OCI-LY3 (cell line): Measurements from ENCODE around the gene KLHL12.
A peak's percentile ranks its signal among the peaks of the same experiment; 100 is the strongest.

Source experiments
- H2AFZ ChIP-seq: fragments of 200-600, 300-600 bp; shearing (Covaris generic); 2 replicates; pipeline ENCODE4 v1.6.0; 2014; ENCODE audit warnings: antibody characterized with exemption, low read depth, low read length
- H3K27ac ChIP-seq: fragments of 200-600, 300-600 bp; sonication (generic); 2 replicates; pipeline ENCODE4 v1.5.1; 2014; ENCODE audit warnings: mild to moderate bottlenecking, low read length, moderate library complexity, mixed read lengths
- H3K27me3 ChIP-seq: fragments of 200-600, 300-600 bp; sonication (generic); 2 replicates; pipeline ENCODE4 v1.6.1; 2014; ENCODE audit warnings: low read depth, low read length, mixed read lengths
- H3K36me3 ChIP-seq: fragments of 200-600, 300-600 bp; sonication (generic); replicated peaks from 2 replicates; pipeline ENCODE3; 2014; ENCODE audit warnings: low read depth, low read length, mixed read lengths
- H3K4me1 ChIP-seq: fragments of 300-600, 200-600 bp; sonication (generic); 2 replicates; pipeline ENCODE4 v1.6.1; 2014; ENCODE audit warnings: low read length, mixed read lengths
- H3K4me2 ChIP-seq: fragments of 200-600, 300-600 bp; sonication (generic); 2 replicates; pipeline ENCODE4 v1.6.1; 2014; ENCODE audit warnings: low read length, mixed read lengths
- H3K4me3 ChIP-seq: fragments of 300-600, 200-600 bp; sonication (generic); 2 replicates; pipeline ENCODE4 v1.5.1; 2014; ENCODE audit warnings: antibody characterized with exemption, mild to moderate bottlenecking, low read length, moderate library complexity
- H3K79me2 ChIP-seq: fragments of 300-600, 200-600 bp; shearing (Covaris generic); 2 replicates; pipeline ENCODE4 v1.6.1; 2014; ENCODE audit warnings: mild to moderate bottlenecking, low read length, mixed read lengths
- H3K9ac ChIP-seq: fragments of 300-600, 200-600 bp; shearing (Covaris generic); 2 replicates; pipeline ENCODE4 v1.6.0; 2014; ENCODE audit warnings: mild to moderate bottlenecking, low read length, moderate library complexity
- H3K9me3 ChIP-seq: fragments of 200-600, 300-600 bp; shearing (Covaris generic); 2 replicates; pipeline ENCODE4 v1.6.1; 2014; ENCODE audit warnings: low read length, mixed read lengths; ENCODE audit not compliant: insufficient read depth
- H4K20me1 ChIP-seq: fragments of 200-600, 300-600 bp; sonication (generic); 2 replicates; pipeline ENCODE4 v1.6.1; 2016; ENCODE audit warnings: low read length, mixed read lengths; ENCODE audit not compliant: insufficient read depth
- EZH2phosphoT487 ChIP-seq: fragments of 200-600 bp; shearing (Covaris generic); IDR thresholded peaks from 2 replicates; pipeline ENCODE4 v1.6.1; 2018; ENCODE audit warnings: antibody characterized with exemption, mixed run types, low read depth
- TF ChIP-seq, protein P1 (sequence below): fragments of 200-600, 300-600 bp; sonication (generic); IDR thresholded peaks from 2 replicates; pipeline ENCODE4 v1.5.1; 2014; ENCODE audit warnings: antibody characterized with exemption, low read length, low read depth

KLHL12 gene

DNA sequence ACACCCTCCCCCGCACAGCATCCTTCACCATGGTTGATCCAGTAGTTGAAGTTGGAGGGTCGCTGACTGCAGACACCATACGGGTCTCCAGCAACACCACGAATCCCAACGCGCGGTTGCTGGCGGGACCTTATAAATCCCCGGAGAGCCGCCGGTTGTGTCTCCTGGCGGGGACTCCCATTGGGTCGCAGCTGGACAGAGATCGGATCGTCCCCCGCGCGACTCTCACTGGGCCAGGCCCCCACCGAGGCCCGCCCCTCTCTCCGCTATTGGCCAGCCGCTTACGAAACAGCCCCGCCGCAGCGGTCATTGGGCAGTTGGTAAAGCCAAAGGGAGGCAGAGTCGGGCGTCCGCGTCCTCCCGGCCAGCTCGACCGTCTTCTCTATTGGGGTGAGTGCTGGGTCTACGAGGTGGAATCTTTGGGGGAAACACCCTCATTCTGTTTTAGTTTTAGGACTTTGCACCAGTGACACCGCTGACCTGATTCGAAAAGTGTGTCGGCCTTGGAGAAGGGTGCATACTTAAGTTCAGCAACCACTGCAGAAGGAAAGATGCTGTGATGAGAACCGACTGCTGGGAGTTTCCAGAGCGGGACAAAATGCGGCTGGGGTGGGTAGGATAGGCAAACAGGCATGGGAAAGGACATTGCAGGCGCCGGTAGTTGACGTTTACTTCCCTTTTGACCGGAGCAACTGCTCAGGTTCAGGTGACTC is 65.5 kb downstream of the KLHL12 start:
- Histone ChIP-seq H3K79me2 (no peaks in the 10 kb centered on the region), H2AFZ (peak overlapping the region; percentile 92), H3K36me3 (no peaks in the 10 kb centered on the region), H3K4me3 (peak overlapping the region; percentile 89), H3K27me3 (peaks cover 40% of the 10 kb centered on the region), H3K4me1 (peaks cover 5% of the 10 kb centered on the region; the same call in 1 of the 2 replicates), H3K27ac (no peak overlapping the region), H3K9ac (peak overlapping the region; percentile 19; the same call in 1 of the 2 replicates), H4K20me1 (no peaks in the 10 kb centered on the region), H3K9me3 (no peaks in the 10 kb centered on the region), H3K4me2 (peak overlapping the region; percentile 90)
- TF ChIP-seq, protein P1, sequence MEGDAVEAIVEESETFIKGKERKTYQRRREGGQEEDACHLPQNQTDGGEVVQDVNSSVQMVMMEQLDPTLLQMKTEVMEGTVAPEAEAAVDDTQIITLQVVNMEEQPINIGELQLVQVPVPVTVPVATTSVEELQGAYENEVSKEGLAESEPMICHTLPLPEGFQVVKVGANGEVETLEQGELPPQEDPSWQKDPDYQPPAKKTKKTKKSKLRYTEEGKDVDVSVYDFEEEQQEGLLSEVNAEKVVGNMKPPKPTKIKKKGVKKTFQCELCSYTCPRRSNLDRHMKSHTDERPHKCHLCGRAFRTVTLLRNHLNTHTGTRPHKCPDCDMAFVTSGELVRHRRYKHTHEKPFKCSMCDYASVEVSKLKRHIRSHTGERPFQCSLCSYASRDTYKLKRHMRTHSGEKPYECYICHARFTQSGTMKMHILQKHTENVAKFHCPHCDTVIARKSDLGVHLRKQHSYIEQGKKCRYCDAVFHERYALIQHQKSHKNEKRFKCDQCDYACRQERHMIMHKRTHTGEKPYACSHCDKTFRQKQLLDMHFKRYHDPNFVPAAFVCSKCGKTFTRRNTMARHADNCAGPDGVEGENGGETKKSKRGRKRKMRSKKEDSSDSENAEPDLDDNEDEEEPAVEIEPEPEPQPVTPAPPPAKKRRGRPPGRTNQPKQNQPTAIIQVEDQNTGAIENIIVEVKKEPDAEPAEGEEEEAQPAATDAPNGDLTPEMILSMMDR, result no peak

DNA sequence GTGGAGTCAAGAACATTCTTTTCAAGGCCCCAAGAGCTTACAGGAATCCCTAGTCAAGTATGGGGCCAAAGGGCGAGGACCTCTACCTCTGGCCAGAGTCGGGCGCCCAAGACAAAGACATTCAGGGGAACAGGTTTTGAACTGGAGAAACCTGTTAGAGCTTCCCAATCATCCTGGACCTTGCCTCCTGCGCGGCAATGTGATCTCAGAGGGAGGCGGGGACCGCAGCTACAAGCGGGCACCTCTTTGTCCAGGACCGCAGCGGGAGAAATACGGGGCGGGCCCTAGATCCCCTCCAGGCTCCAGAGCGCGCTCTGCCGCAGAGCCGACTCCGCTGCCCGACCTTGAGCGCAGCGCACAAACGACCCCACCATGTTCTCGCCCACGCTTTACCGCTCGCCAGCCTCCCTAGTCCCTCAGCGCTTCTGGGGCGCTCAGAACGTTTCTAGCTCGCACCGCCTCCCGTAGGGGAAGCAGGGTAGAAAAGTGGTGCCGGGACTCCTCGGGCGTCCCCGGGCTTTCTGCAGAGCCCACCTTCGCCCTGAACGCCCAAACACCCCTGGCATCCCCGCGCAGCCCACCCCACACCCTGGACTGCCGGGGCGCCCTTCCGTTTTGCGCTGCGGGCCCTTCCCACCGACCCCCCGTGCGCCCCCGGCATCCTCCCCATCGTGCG is 66.2 kb downstream of the KLHL12 start:
- H4K20me1 ChIP-seq, result no peaks in the 10 kb centered on the region
- peak overlapping the region; percentile 92; the same call in 1 of the 2 replicates for H2AFZ ChIP-seq
- H3K9ac ChIP-seq, result peak overlapping the region; percentile 19; the same call in 1 of the 2 replicates
- H3K4me2 ChIP-seq, result peak overlapping the region; percentile 90
- no peak overlapping the region for H3K27ac ChIP-seq
- H3K27me3 ChIP-seq, result peaks cover 35% of the 10 kb centered on the region
- no peaks in the 10 kb centered on the region for H3K79me2 ChIP-seq
- H3K4me3 ChIP-seq, result peak overlapping the region; percentile 89
- H3K36me3 ChIP-seq, result no peaks in the 10 kb centered on the region
- H3K4me1 ChIP-seq, result peaks cover 5% of the 10 kb centered on the region; the same call in 1 of the 2 replicates
- 0 out of 2 replicates have a peak, but pooled peaks have one; percentile 21 for TF ChIP-seq EZH2phosphoT487
- TF ChIP-seq, protein P1, result no peak
- no peaks in the 10 kb centered on the region for H3K9me3 ChIP-seq

DNA sequence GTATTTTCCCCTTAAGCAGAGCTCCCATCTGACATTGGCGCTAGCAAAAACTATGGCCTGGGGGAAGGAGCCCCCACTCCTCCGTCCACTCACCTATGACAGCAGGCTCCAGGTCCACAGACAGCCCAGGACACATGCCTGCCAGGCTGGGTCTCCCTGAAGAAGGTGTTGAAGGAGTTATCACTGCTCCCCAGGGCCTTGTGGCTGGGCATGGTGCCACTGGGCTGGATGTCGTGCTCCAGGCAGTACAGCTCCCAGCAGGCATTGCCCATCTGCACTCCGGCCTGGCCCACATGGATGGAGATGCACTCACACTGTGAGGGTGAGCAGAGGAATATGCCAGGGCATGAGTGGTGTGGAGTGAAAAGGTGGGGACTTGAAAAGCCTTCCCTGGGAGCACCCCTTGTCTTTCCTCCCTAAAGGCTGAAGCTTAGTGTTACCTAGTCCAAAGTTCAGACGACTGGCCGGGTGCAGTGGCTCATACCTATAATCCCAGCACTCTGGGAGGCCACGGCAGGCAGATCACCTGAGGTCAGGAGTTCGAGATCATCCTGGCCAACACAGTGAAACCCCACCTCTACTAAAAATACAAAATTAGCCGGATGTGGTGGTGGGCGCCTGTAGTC is 68.1 kb downstream of the KLHL12 start:
- Histone ChIP-seq H3K36me3 (no peaks in the 10 kb centered on the region), H3K9ac (no peak overlapping the region), H3K4me2 (no peak overlapping the region), H4K20me1 (no peaks in the 10 kb centered on the region), H2AFZ (no peak overlapping the region), H3K9me3 (no peaks in the 10 kb centered on the region), H3K79me2 (no peaks in the 10 kb centered on the region), H3K4me3 (no peak overlapping the region), H3K4me1 (peaks cover 5% of the 10 kb centered on the region; the same call in 1 of the 2 replicates), H3K27me3 (peaks cover 28% of the 10 kb centered on the region), H3K27ac (no peak overlapping the region)
- TF ChIP-seq EZH2phosphoT487, result no peak
- TF ChIP-seq, protein P1, result no peak

DNA sequence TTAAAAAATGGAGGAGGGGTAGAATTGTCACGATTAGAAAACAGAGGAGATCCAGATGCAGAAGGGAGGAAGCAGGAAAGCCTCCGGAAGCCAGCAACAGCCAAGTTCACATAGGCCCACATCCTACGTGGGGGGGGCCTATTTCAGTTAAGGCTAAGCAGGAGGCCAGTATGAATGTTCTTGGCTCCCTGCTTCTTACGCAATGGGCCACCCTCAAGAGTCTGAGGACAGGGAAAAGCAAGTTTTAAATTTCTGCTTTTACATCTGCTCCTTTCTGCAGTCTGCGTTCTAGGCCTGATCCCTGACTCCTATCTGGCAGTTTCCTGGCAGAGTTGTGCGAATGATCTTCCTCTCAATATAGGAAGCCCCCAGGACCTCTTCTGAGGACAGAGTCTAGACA is 68.7 kb downstream of the KLHL12 start:
- Histone ChIP-seq H3K79me2 (no peaks in the 10 kb centered on the region), H3K4me2 (no peak overlapping the region), H4K20me1 (no peaks in the 10 kb centered on the region), H3K36me3 (no peaks in the 10 kb centered on the region), H3K27me3 (peaks cover 24% of the 10 kb centered on the region), H3K4me1 (peaks cover 5% of the 10 kb centered on the region; the same call in 1 of the 2 replicates), H3K9ac (no peak overlapping the region), H3K9me3 (no peaks in the 10 kb centered on the region), H3K27ac (no peak overlapping the region), H2AFZ (no peak overlapping the region), H3K4me3 (no peak overlapping the region)
- TF ChIP-seq, protein P1, result no peak
- TF ChIP-seq EZH2phosphoT487, result no peak
